Tibial nerve (tissue), 4 donors: Measurements from ENCODE around the gene DLGAP1. TPM values are rescaled to one million over a fixed set of nuclear protein-coding genes. Genes with fewer than 3 reads are reported as not detected.

ENCODE experiments used
- DNase-seq, 2 donors: peaks; one replicate each; pipeline ENCODE4 v3.0.0-alpha.2; 2019; ENCODE audit warnings: low spot score in 2 of 2
- H3K27ac ChIP-seq, 4 donors: fragments of 200-600 bp; sonication (generic) in 3 of 4; one replicate each; pipeline ENCODE4 v1.5.1; 2017 to 2019; ENCODE audit warnings: mild to moderate bottlenecking in 1 of 4
- H3K27me3 ChIP-seq, 2 donors: fragments of 200-600 bp; sonication (generic) in 1 of 2; one replicate each; pipeline versions ENCODE4 v1.5.1 to v1.6.0; 2017 to 2019
- H3K36me3 ChIP-seq, 3 donors: fragments of 200-600 bp; sonication (generic); one replicate each; pipeline ENCODE4 v1.5.1; 2018 to 2019
- H3K4me1 ChIP-seq, 4 donors: fragments of 200-600 bp; sonication (generic) in 3 of 4; one replicate each; pipeline ENCODE4 v1.5.1; 2017 to 2019
- H3K4me3 ChIP-seq, 4 donors: fragments of 200-600 bp; sonication (generic) in 3 of 4; one replicate each; pipeline ENCODE4 v1.5.1; 2017 to 2019; ENCODE audit warnings: mild to moderate bottlenecking in 1 of 4, moderate library complexity in 1 of 4
- H3K9me3 ChIP-seq, 4 donors: fragments of 200-600 bp; sonication (generic) in 3 of 4; one replicate each; pipeline ENCODE4 v1.5.1; 2017 to 2019
- EP300 ChIP-seq, 2 donors: sonication (generic); formaldehyde crosslinking; IDR thresholded peaks; one replicate each; pipeline ENCODE4 v1.6.1; 2017; ENCODE audit warnings: antibody characterized with exemption in 2 of 2, mild to moderate bottlenecking in 1 of 2
- POLR2A ChIP-seq, 2 donors: fragments of 450-650 bp; IDR thresholded peaks; one replicate each; pipeline ENCODE4 v1.6.1; 2017; ENCODE audit warnings: antibody characterized with exemption in 2 of 2, mild to moderate bottlenecking in 2 of 2, moderate library complexity in 2 of 2
- WGBS, 2 donors: methylation state at CpG; one replicate each; pipeline ENCODE4 v1.1.5; 2018; 5-methylcytosine and 5-hydroxymethylcytosine counted together
- total RNA-seq, 4 donors: library from RNA; depleted of rRNA; stranded (reverse); fragments of >200 nt; gene quantifications; one replicate each; pipeline ENCODE4 v1.1.0, GENCODE V29; 2016
- TF ChIP-seq, protein P1 (sequence below), 5 experiments: fragments of 200-600 bp in 3 of 5; fragments of 450-650 bp in 2 of 5; sonication (generic) in 3 of 5; IDR thresholded peaks; one replicate each; pipeline ENCODE4 v1.5.1; 2016 to 2019; ENCODE audit warnings: antibody characterized with exemption in 5 of 5, mild to moderate bottlenecking in 3 of 5, moderate library complexity in 2 of 5

Gene DLGAP1
- total RNA-seq, 4 donors from 2014 or later, result 1.5 to 18.3 (median 2.5) TPM

DNA sequence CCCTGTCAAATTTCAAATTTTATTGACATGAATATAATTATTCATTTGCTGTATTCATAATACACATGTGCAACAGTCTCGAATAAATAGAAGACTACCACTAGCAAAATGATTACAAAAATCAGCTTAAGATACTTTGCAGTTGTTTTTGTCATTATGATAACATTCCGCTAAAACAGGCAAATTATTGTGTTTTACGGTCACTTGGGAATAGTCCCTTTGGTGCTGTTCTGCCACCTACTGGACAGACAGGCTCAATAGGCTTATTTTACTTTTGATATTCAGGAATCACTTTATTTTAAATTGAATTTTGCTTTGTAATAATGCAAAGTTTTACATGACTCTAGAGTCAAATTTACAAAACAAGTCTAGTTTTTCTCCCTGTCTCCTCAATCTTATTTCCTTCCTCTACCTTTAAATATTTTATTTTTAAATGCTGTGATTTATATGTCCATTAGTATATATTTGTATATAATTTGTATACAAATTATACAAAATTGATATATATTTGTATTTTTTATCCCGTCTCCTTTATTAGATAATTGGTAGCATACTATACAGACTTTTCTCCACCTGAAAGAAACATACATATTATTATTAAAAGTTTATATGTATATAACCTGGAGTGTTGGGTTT lies 456.3 kb downstream of the DLGAP1 start:
- H3K4me3 ChIP-seq, result no peak overlapping the region
- no peaks in the 10 kb centered on the region for H3K9me3 ChIP-seq
- no peaks in the 10 kb centered on the region for H3K27me3 ChIP-seq
- TF ChIP-seq EP300 (IDR thresholded peaks at IDR 0.05), result no peak
- TF ChIP-seq POLR2A (IDR thresholded peaks at IDR 0.05), result no peak
- TF ChIP-seq, protein P1, sequence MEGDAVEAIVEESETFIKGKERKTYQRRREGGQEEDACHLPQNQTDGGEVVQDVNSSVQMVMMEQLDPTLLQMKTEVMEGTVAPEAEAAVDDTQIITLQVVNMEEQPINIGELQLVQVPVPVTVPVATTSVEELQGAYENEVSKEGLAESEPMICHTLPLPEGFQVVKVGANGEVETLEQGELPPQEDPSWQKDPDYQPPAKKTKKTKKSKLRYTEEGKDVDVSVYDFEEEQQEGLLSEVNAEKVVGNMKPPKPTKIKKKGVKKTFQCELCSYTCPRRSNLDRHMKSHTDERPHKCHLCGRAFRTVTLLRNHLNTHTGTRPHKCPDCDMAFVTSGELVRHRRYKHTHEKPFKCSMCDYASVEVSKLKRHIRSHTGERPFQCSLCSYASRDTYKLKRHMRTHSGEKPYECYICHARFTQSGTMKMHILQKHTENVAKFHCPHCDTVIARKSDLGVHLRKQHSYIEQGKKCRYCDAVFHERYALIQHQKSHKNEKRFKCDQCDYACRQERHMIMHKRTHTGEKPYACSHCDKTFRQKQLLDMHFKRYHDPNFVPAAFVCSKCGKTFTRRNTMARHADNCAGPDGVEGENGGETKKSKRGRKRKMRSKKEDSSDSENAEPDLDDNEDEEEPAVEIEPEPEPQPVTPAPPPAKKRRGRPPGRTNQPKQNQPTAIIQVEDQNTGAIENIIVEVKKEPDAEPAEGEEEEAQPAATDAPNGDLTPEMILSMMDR (IDR thresholded peaks at IDR 0.05), result peak; percentile 40 to 69 (median 61)
- H3K36me3 ChIP-seq, result no peaks in the 10 kb centered on the region
- H3K27ac ChIP-seq, result no peak overlapping the region
- no peaks in the 10 kb centered on the region for H3K4me1 ChIP-seq
- 15 to 30% methylated on average over 4 of the region's 4 CpGs for WGBS, 2 donors
- DNase-seq, result peak in 1 of 2 donors; percentile 53

GRCh38 chr18:3995476-3996102 lies 459.5 kb downstream of the DLGAP1 start:
- Histone ChIP-seq H3K4me3 (no peak overlapping the region), H3K4me1 (no peaks in the 10 kb centered on the region), H3K9me3 (no peaks in the 10 kb centered on the region), H3K27ac (no peak overlapping the region), H3K36me3 (no peaks in the 10 kb centered on the region), H3K27me3 (no peaks in the 10 kb centered on the region)
- TF ChIP-seq, protein P1 (IDR thresholded peaks at IDR 0.05), result peak; percentile 49 to 82 (median 76)
- no peak for TF ChIP-seq EP300 (IDR thresholded peaks at IDR 0.05)
- no peak for TF ChIP-seq POLR2A (IDR thresholded peaks at IDR 0.05)
- 23% methylated on average over 8 of the region's 8 CpGs for WGBS, 2 donors
- DNase-seq, result peak in 1 of 2 donors; percentile 68

DNA sequence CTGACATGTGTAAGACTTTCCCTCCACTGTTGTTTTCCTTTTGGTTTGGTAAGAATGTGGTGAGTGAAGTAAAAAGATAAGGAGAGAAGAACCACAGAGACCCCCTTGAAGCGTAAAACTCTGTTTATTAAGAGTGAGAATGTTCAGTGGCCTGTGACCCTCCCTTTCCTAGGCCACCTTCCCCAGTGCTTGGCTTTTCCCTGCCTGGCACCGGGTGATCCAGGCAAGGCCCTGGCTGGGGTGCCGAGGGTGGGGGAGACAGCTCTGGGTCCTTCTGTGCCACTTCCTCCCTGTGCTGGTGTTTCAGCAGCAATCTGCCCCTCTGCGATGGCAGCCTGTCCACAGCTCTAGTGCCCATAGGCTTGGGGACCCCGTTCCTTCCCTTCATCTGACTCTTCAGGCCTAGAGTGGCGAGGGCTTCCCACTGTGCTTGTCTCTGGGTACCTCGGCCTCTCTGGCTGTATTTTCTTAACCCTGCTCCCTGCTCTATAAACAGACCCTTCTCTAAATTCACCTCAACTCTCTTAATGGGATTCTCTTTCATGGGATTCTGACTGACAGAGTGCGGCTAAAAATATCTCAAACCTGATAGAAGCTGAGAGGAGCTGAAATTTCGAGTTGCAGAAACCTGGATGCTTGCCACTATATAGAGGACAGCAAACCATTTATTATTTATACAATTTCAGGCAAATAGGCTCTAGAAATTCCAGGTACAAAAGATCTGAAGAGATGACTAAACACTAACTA lies 461.0 kb downstream of the DLGAP1 start:
- H3K27ac ChIP-seq, result no peak overlapping the region
- no peaks in the 10 kb centered on the region for H3K27me3 ChIP-seq
- DNase-seq, result no peak
- no peak for TF ChIP-seq POLR2A (IDR thresholded peaks at IDR 0.05)
- TF ChIP-seq, protein P1 (IDR thresholded peaks at IDR 0.05), result no peak
- no peak for TF ChIP-seq EP300 (IDR thresholded peaks at IDR 0.05)
- no peak overlapping the region for H3K4me3 ChIP-seq
- no peaks in the 10 kb centered on the region for H3K9me3 ChIP-seq
- 88 to 92% methylated on average over 9 of the region's 9 CpGs for WGBS, 2 donors
- H3K4me1 ChIP-seq, result no peaks in the 10 kb centered on the region
- no peaks in the 10 kb centered on the region for H3K36me3 ChIP-seq

DNA sequence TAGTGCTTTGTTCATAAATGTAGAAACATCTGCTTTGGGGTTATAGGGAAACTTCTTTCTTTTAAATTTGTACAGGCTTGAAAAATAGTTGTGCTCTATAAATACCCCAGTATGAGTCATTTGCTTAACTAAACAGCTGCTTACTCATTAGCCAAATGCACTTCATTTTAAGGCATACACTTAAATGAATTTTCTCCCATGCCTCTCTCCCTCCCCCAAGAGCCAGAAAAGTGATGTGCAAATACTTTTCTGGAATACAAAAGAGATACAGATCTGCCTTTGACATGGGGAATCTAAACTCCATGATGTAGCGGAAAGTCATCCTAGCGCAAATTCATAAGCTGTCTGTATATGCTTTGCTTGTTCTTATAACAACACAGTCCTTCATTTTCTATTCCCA lies 469.4 kb downstream of the DLGAP1 start:
- H3K9me3 ChIP-seq, result no peaks in the 10 kb centered on the region
- TF ChIP-seq, protein P1 (IDR thresholded peaks at IDR 0.05), result no peak
- TF ChIP-seq POLR2A (IDR thresholded peaks at IDR 0.05) (no peak), EP300 (IDR thresholded peaks at IDR 0.05) (no peak)
- 93 to 98% methylated on average over 2 of the region's 2 CpGs for WGBS, 2 donors

GRCh38 chr18:3985020-3985419 lies 470.1 kb downstream of the DLGAP1 start:
- no peak for TF ChIP-seq EP300 (IDR thresholded peaks at IDR 0.05)
- TF ChIP-seq, protein P1 (IDR thresholded peaks at IDR 0.05), result no peak
- TF ChIP-seq POLR2A (IDR thresholded peaks at IDR 0.05), result no peak
- Histone ChIP-seq H3K4me3 (no peak overlapping the region), H3K4me1 (peaks cover 0 to 22% (median 0%) of the 10 kb centered on the region in 4 donors), H3K27me3 (no peaks in the 10 kb centered on the region), H3K9me3 (peaks cover 0 to 2% (median 0%) of the 10 kb centered on the region in 4 donors), H3K27ac (no peak overlapping the region), H3K36me3 (no peaks in the 10 kb centered on the region)
- DNase-seq, result no peak

More for the DNA sequence above, 469.4 kb downstream of the DLGAP1 start:
- Histone ChIP-seq H3K36me3 (no peaks in the 10 kb centered on the region), H3K4me1 (peaks cover 0 to 22% (median 0%) of the 10 kb centered on the region in 4 donors), H3K27me3 (no peaks in the 10 kb centered on the region), H3K27ac (no peak overlapping the region), H3K4me3 (no peak overlapping the region)
- DNase-seq, result no peak
